Breast epithelium (tissue), 3 donors: ENCODE results near the gene UQCRHL.

Experiments used
- POLR2A ChIP-seq: fragments of 450-650 bp; IDR thresholded peaks from one replicate; pipeline ENCODE4 v1.6.1; 2016; ENCODE audit warnings: antibody characterized with exemption, mild to moderate bottlenecking, moderate library complexity
- TF ChIP-seq, protein P1 (sequence below), 3 donors: fragments of 450-650 bp; IDR thresholded peaks; one replicate each; pipeline ENCODE4 v1.5.1; 2016 to 2017; ENCODE audit warnings: antibody characterized with exemption in 3 of 3, mild to moderate bottlenecking in 3 of 3, moderate library complexity in 3 of 3

DNA sequence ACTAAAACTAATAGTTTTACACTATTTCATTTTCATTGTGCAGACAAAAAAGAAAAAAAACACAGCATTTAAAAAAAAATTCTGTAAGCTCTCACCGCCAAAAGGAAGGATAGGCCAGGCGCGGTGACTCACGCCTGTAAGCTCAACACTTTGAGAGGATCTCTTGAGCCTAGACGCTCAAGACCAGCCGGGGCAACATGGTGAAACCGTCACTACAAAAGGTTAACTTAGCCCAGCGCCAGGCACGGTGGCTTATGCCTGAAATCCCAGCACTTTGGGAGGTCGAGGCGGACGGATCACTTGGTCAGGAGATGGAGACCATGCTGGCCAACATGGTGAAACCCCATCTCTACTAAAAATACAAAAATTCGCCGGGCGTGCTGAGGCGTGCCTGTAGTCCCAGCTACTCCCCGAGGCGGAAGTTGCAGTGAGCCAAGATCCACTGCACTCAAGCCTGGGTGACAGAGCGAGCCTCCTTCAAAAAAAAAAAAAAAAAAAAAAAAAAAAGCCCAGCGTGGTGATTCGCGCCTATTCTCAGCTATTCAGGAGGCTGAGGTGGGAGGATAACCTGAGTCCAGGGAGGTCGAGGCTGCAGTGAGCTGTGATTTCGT, 25.7 kb upstream of the UQCRHL start:
- TF ChIP-seq, protein P1, sequence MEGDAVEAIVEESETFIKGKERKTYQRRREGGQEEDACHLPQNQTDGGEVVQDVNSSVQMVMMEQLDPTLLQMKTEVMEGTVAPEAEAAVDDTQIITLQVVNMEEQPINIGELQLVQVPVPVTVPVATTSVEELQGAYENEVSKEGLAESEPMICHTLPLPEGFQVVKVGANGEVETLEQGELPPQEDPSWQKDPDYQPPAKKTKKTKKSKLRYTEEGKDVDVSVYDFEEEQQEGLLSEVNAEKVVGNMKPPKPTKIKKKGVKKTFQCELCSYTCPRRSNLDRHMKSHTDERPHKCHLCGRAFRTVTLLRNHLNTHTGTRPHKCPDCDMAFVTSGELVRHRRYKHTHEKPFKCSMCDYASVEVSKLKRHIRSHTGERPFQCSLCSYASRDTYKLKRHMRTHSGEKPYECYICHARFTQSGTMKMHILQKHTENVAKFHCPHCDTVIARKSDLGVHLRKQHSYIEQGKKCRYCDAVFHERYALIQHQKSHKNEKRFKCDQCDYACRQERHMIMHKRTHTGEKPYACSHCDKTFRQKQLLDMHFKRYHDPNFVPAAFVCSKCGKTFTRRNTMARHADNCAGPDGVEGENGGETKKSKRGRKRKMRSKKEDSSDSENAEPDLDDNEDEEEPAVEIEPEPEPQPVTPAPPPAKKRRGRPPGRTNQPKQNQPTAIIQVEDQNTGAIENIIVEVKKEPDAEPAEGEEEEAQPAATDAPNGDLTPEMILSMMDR (IDR thresholded peaks at IDR 0.05), result no peak
- no peak for TF ChIP-seq POLR2A
